Globus pallidus (tissue), 1 donor: ENCODE results near the gene YIPF1.
"Not testable (repeated sequence)": the region's sequence is repeated elsewhere in the genome, so short reads cannot be mapped to it uniquely, and the experiment has no call there.

Experiments
- DNase-seq: peaks from one replicate; pipeline ENCODE4 v3.0.0-alpha.2; 2015; ENCODE audit warnings: low spot score

YIPF1 gene

GRCh38 chr1:53837924-53838653 lies 51.5 kb downstream of the YIPF1 start, which contains the start of gene NDC1:
TSS of gene NDC1 (minus strand) at chr1:53838296. CDS start at chr1:53838261, 35 bp downstream.
- peak; percentile 98 for DNase-seq

DNA sequence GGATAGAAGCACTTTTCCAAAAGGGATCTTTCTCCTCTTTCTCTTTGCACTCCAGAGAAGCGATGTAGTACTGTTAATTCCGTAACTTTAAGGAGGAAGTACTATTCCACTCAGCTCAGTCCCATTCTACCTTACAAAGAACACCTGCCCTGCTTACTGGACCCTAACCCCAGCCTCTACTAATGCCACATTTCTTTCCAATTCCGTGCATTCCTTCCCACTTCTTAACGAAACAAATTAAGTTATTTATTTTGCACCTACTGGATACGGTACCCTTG lies 52.0 kb downstream of the YIPF1 start:
- DNase-seq, result no peak

- DNase-seq, result no peak
These were observed 54.1 kb downstream of the YIPF1 start for GRCh38 chr1:53835491-53835890.

DNA sequence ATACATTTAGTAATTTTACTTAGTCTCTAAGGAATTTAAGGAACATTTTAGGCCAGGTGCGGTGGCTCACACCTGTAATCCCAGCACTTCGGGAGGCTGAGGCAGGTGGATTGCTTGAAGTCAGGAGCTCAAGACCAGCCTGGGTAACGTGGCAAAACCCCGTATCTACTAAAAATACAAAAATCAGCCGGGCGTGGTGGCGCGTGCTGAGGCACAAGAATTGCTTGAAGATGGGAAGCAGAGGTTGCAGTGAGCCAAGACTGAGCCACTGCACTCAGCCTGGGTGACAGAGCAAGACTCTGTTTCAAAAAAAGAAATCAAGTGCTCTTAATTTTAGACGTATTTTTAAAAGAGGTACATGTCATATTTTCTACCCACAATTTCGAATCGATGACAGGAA lies 54.8 kb downstream of the YIPF1 start:
- no peak for DNase-seq

DNA sequence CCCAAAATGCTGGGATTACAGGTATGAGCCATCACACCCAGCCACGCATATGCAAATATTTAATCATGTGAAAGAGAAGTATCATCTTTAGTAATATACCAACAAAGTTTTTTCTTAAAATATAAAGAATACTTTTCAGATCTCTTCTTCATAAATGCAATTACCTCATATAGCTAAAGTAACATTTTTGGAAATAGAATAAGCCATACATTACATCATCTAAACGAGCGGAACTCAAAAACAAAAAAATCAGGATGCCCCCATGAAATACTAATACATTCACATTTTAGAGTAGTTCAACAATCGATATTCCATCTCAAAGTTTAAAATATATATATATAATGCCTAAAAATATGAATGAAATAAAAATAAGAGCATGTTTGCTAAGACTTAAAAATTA lies 56.2 kb downstream of the YIPF1 start:
- no peak for DNase-seq

DNA sequence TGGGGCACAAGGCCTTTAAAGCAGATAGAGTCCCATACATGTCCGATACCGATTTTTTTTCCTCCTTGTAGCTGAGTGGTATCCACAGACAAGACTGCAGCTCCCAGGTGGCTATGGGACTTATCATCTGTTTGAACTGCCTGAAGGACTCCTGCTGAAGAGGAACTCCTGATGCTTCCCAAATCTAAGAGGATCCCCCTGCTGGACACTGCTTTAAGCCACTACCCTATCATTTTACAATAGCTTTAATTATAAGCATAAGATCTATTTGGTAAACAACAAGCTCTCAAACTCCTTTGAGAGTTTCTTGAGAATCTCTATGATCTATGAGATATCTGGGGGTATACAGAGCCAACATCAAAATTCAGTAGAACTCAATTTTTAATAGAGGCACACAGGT lies 63.2 kb downstream of the YIPF1 start:
- no peak for DNase-seq

- no peak for DNase-seq
These were observed 64.3 kb downstream of the YIPF1 start for GRCh38 chr1:53825306-53825705.

- DNase-seq, result no peak
These were observed 66.7 kb downstream of the YIPF1 start for GRCh38 chr1:53822931-53823330.

DNA sequence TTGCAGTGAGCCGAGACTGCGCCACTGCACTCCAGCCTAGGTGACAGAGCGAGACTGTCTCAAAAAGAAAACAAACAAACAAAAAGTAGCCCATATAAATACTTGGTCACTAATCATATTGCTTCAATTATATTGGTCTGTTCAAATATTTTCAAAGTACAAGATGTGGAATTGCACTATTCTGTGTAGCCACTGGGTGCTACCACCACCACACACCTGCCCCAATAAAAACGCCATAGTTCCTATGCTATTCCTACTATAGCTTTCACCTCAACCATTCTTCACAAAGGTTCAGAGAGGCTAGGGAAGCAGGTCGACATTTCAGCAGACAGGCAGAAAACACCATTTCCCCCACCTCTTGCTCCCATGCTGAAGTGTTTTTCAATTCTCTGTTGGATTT lies 68.2 kb downstream of the YIPF1 start:
- DNase-seq, result no peak

- DNase-seq, result no peak
These were observed 70.2 kb downstream of the YIPF1 start for GRCh38 chr1:53819387-53819786.

DNA sequence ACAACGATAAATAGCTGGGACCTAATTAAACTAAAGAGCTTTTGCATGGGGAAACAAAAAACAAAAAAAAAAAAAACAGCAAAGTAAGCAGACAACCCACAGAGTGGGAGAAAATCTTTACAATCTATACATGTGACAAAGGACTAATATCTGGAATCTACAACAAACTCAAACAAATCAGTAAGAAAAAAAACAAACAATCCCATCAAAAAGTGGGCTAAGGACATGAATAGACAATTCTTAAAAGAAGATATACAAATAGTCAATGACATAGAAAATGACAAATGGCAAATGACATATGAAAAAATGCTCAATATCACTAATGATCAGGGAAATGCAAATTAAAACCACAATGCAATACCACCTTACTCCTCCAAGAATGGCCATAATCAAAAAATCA lies 73.0 kb downstream of the YIPF1 start:
- DNase-seq, result not testable (repeated sequence)

- DNase-seq, result not testable (repeated sequence)
These were observed 74.1 kb downstream of the YIPF1 start for GRCh38 chr1:53815484-53815883.

DNA sequence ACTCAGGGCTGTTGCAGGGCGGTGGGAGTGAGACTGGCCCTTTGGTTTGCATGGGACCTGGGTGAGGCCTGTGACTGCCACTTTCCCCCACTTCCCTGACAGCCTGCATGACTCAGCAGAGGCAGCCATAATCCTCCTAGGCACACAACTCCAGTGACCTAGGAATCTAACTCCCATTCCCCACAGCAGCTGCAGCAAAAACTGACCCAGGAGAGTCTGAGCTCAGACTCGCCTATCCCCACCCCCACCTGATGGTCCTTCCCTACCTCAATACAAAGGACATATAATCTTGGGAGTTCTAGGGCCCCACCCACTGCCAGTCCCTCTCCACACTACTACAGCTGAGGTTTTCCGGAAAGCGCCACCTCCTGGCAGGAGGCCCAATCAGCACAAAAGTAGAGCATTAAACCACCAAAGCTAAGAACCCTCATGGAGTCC lies 78.2 kb downstream of the YIPF1 start:
- no peak for DNase-seq

GRCh38 chr1:53810497-53810896 lies 79.1 kb downstream of the YIPF1 start:
- no peak for DNase-seq

DNA sequence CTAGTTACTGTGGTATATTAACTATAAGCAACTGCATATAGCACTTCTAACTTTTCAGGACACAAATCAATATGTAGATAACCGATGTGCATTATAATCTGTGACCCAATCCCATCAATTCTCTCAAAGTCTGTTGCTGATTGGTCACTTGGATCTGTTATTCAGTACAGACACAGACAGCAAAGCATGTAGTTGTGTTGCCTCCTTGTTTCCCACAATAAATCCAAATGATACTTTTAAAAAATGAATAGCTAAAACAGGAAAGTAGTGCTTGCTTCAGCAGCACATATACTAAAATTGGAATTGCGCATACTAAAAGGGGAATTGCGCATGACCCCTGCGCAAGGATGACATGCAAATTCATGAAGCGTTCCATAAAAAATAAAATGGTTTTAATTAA lies 79.6 kb downstream of the YIPF1 start:
- DNase-seq, result no peak

DNA sequence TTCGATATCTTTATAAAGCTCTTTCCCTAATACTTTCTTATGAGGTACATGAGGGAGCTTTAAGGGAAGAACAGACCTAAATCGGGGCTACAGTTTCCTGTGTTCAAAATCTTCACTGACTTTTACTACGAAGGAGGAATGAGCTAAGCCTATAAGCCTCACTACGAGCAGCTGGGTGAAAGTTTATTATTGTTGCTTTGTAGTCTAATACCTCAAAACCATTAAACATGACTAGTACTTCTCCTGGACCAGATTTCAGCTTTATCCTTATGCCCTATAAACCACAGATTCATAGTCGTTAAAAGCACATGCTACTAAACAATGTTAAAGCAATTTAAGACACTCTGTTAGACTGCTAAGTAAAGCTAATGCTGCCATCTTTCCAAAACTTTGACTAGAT lies 81.7 kb downstream of the YIPF1 start:
- DNase-seq, result no peak

- DNase-seq, result no peak
These were observed 84.6 kb downstream of the YIPF1 start for GRCh38 chr1:53804791-53805505.

- DNase-seq, result no peak
These were observed 85.4 kb downstream of the YIPF1 start for GRCh38 chr1:53804181-53804580.
